Esophagus muscularis mucosa (tissue), 4 donors: ENCODE results near the gene FAT2.

Source experiments
- EP300 ChIP-seq: sonication (generic); formaldehyde crosslinking; IDR thresholded peaks from one replicate; pipeline ENCODE4 v1.6.1; 2017; ENCODE audit warnings: antibody characterized with exemption
- POLR2A ChIP-seq: fragments of 450-650 bp; IDR thresholded peaks from one replicate; pipeline ENCODE4 v1.6.1; 2017; ENCODE audit warnings: antibody characterized with exemption, moderate library complexity, mild to moderate bottlenecking, low read depth
- POLR2AphosphoS5 ChIP-seq, 2 donors: sonication (generic); formaldehyde crosslinking; IDR thresholded peaks; one replicate each; pipeline ENCODE4 v1.6.1; 2017; ENCODE audit warnings: antibody characterized with exemption in 2 of 2
- TF ChIP-seq, protein P1 (sequence below), 3 experiments: fragments of 200-600 bp in 2 of 3; fragments of 450-650 bp in 1 of 3; sonication (generic) in 2 of 3; IDR thresholded peaks; one replicate each; pipeline ENCODE4 v1.5.1; 2017 to 2019; ENCODE audit warnings: antibody characterized with exemption in 3 of 3, mild to moderate bottlenecking in 2 of 3, moderate library complexity in 1 of 3

DNA sequence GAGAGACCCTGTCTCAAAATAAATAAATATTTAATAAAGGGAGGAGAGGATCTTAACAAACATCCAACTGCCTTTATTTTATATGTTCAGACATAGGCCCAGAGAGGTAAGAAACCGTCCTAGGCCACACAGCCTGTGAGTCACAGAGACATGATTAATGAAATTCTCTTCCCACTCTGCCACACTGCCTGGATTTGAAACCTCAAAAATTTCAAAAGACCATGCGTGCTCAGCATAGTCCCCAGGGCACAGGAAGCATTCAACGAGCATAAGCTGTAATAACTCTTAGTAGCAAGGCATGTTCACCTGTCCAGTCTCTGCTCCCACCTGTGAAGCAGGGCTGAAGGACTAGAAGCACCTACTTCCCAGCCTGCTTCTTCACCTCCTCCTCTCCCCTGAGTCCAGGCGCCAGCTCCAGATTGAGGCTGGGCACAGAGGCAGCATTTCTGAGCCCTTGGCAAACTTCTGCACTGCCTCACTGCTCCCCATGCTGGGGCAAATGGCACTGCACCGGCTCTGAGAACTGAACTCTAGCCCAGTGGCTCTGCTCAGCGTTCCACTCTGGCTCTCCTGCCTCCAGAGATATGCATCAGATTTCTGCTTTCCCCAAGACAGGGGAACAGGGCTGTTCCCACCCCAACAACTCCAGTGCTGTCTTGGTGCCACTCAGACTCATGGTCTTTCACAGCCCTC, 1.1 kb downstream of the FAT2 start:
- TF ChIP-seq, protein P1, sequence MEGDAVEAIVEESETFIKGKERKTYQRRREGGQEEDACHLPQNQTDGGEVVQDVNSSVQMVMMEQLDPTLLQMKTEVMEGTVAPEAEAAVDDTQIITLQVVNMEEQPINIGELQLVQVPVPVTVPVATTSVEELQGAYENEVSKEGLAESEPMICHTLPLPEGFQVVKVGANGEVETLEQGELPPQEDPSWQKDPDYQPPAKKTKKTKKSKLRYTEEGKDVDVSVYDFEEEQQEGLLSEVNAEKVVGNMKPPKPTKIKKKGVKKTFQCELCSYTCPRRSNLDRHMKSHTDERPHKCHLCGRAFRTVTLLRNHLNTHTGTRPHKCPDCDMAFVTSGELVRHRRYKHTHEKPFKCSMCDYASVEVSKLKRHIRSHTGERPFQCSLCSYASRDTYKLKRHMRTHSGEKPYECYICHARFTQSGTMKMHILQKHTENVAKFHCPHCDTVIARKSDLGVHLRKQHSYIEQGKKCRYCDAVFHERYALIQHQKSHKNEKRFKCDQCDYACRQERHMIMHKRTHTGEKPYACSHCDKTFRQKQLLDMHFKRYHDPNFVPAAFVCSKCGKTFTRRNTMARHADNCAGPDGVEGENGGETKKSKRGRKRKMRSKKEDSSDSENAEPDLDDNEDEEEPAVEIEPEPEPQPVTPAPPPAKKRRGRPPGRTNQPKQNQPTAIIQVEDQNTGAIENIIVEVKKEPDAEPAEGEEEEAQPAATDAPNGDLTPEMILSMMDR (IDR thresholded peaks at IDR 0.05) = no peak
- TF ChIP-seq POLR2A (no peak), POLR2AphosphoS5 (IDR thresholded peaks at IDR 0.05) (no peak), EP300 (no peak)
